Stimulated activated CD4-positive, alpha-beta T cell treated with anti-CD3 and anti-CD28 coated beads, Interleukin-1b, Interleukin-23, amount 100 ng/mL, for 24 hours (primary cell): ENCODE results near the gene CHRND.

ENCODE experiments used
- DNase-seq, 4 experiments: peaks; one replicate each; pipeline ENCODE4 v3.0.0-alpha.2; 2020; ENCODE audit warnings: low read depth in 4 of 4, low spot score in 1 of 4

Gene CHRND

DNA sequence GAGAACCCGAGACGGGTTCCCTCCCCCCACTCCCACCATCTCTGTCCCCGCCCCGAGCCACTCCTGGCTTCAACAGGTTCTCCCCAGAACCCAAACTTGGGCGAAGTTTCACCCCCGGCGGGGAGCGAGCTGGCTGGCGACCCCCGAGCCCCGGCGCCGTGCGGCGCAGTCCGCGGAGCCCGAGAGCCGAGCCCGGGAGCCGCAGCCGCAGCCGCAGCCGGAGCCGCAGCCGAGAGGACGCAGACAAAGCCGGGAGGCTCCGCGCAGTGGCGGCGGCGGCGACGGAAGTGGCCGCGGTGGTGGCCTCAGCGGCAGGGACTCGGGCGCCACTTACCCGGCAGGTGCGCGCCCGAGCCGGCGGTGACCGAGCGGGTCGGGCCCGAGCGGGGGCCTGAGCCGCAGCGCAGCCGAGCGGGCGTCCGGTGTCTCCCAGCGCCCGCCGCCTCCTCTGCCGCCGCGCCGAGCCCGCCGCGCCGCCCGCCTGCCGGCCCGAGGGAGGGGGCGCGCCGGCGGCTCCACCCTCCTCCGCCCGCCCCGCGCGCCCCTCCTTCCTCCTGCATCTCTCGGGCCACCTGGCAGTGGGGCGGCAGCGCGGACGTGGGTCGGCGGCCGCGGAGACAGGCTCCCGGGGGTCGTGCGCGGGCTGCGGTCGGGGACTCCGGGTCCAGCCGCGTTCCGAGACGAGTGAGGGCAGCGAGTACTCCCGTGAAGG lies 38.4 kb upstream of the CHRND start, which contains the start of gene ECEL1:
Gene ECEL1, minus strand, starts transcription at position 450 of the 712 bp plus-strand sequence. CDS start 1,181 bp downstream, outside the sequence.
- DNase-seq, result no peak

DNA sequence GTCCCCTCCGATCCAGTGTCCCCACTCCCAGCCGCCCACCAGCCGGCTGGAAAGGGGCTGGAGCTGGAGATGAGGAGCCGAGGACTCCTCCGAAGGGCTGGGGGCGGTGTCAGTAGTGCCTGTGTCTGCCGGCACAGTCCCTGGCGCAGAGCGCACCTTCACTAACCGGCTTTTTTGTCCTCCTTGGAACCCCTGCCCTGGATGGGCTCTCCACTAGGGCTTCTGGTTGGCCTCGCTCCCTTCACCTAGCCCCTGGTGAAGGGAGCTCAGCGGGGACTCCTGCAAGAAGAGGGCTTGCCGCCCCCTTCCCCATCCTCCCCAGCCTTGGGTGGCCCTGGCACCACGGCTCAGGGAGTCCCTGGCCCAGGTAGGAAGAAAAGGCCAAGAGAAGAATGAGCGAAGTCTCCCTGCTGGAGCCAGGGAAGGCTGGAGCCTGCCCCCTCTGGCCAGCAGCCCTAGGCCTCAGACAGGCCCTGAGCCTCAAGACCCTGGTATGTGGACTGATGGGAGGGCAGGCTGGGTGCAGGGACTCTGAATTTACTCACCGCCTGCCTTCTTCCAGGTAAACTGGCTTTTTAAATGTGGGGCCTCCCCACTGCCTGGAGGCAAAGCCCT lies 37.8 kb upstream of the CHRND start:
- no peak for DNase-seq

DNA sequence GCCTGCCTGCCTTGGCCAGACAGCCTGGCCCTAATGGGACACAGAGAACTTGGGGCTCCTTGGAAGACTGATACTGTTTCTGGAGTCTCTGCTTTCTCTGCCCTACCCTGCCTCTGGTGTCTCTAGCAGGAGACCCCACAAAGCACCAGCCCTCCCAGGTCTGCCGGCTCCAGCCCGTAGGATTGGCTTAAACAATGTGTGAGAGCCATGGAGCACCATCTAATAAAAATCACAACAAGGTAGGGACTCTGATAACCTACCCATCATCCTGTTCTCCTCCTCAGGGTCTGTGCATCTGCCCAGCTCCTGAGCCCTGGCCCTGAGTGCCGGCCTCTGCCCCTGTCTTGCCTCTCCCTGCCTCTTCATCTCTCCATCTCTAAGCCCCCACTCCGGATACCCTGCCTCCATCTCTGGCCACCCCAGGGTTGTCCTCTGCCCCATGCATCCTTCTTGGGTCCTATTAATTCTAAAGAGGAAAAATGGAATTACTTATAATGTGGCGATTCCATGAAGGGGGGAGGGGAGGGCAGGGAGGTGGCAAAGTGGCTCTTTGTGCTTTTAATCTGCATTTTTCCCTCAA lies 37.1 kb upstream of the CHRND start:
- DNase-seq, result no peak

DNA sequence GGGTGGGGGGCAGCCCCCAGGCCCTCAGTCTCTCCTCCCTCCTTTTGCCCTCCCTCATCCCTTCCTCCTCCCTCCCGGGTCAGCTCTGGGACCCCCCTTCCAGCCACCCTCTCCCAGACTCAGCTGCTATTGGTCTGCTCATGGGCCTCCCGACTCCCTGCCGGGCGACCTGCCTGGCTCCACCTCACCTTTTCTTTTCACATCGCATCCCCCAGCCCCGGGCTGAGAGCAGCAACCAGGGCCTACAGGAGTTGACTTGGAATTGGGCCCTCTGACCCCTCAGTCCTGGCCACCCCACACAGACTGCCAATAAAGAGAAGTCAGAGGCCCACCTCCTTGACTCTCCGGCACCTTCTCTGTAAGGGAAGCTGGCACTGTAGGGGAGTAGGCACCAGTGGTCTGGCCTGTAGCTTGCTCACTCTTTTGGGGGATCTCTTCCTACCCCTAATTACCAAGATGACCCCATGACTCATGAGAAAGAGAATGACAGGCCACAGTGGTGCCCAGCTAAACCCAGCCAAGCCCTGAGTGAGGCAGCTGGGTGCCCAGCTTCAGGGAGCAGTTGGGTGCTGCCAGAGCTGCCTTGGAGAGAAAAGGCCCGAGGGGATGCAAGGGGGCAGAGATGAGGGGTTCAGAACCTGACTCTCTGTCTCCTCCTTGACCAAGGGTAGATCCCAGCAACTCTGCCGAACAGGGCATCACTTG lies 36.3 kb upstream of the CHRND start:
- DNase-seq, result no peak

DNA sequence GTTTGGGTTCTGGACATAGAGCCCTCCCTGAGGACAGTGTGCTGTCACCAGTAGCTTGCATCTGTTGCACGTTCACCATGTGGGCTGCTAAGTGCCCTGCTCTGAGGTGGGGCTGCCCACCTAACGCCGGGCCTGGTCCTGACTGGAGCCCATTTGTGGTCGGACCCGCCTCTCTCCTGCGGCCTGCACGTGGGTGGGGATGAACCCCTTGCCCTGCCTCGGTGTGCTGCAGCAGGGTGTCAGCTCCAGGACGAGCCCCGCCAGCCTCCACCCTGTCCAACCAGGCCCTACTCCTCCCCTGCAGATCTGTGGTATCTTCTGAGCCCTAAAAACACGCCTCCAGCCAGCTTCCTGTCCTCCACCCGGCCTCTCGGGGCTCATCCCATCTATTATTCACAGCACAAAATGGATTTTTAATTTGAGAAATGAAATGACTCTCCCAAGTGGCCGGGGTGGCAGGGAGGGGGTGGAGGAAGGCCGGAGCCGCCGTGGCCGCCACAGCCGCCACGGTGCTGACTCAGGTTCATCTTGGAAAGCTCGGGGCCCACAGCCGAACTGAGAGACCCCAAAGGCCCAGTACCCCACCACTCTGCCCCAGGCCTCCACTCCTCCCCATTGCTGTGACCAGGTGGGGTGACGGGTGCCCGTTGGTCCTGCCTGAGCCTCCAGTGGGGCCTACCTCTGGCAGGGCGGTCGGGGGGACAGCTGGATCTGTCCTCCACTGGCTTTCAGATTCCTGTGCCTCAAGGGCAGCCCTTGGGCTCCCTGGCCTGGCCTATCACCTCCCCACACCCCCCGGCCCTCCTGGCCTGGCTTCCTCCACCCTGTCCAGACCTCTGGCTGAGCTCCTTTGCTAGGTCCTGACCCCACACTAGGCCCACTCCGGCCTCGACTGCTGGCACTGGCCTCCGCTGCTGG lies 35.5 kb upstream of the CHRND start:
- no peak for DNase-seq

DNA sequence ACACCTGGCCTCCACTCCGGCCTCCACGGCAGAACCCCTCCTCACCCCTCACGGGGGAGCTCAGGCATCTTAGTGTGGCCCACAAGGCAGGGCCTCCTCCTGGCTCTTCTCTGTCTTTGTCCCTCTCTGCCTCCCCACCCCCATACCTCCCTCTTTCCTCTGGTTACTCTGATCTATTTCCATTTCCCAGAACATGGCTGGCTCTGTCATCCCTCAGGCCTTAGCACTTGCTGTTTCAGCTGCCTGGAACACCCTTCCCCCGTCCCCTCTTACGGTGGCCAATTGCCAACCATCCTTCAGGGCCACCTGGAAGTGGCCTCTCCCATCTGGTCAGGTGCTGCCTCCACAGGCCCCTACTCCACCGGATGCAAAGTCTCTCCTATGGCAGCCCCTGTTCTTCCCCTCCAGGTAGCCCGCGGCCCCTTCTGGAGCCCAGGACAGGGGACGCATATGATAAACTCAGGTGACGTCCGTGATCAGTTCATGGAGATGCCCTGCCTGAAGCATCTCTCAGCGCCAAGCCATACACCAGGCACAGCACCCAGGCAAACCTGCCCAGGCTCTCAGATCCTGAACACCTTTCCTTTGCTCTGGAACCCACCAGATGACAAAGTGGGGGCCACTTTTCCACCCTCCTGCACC lies 34.7 kb upstream of the CHRND start:
- DNase-seq, result no peak

DNA sequence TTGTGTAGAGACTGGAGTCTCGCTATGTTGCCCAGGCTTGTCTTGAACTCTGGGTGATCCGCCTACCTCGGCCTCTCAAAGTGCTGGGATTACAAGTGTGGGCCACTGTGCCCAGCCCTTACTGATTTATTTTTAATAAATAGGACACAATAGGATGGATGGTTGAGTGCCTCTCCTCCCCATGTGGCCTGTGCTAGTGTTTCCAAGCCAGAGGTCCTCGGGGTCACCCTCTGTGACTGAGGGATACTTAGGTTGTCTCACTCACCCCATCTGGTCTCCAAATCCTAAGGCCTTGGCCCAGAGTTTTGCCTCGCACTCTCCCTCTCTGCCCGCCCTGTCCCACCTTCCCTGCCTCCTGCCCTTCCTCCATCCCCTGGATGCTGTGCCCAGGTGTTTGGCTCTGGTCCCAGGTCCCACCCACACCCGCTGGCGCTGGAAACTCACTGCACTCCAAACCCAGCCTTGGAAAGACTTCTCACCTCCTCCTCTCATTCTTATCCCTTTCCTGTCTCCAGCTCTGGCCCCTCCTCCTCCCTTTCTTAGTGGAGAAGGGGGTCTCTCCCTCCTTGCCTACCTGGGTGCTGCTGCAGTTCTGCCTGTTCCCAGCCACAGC lies 33.6 kb upstream of the CHRND start:
- no peak for DNase-seq

DNA sequence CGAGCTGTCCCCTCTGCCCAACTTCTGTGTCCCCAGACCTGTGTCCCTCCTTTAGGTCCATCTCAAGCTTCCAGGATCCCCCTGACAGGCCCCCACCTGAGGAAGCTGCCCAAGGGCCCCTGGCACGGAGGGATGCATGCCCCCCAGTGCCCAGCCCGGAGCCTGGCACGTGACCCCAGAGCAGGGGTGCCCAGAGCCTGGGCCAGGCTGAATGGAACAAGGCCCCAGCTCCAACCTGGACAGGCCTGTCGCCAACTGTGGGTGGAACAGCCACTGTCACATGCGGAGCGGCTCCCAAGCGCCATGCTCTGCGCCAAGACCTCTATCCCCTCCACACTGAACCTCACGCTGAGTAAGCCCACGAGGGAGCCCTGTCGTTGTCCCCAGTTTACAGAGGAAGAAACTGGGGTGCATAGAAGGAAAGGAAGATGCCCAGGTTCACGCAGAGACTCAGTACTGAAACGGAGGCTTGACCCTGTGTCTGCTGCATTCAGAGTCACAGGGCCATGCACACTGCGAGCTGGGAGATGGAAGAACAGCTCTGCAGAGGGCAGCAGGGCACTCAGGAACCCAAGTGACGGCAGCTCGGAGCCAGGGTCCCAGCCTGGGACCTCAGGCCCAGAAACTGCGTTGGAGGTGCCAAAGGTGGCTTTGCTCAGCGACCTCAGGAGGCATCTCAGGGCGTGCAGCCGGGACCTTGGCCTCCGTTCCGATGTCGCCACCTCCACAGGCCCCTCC lies 32.8 kb upstream of the CHRND start:
- DNase-seq, result no peak

DNA sequence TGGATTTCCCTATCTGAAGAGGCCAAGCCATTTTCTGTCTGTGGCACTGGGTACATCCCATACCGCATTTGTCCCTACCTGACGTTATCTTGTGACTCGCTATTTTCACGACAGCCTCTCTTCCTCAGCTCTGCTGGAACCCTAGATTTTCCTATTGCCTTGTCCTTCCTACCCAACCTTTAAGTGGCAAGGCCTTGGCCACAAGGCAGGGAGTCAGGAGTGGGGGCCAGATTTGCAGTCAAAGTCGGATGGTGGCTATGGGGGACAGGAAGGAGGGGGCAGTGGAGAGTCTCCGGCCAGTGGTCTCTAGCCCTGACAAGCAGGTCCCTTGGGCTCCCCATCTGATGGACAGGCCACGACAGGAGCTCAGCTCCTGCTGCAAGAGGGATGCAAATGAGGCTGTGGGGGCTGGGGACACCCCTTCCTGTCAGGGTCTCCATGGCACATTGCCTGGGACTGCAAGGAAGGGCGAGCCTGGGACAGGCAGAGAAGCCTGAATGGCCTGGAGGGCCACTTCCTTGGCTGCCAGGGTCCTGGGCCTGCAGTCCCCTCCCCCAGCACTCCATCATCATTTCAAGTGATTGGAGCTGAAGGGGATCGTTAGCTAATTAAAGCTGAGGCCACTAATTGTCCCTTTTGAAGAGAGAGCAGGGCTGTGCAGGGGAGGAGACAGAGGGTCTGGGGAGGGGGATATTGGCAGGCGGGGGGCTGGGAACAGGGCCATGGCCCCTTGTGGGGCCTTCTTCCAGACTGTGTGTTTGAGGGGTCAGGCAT lies 32.1 kb upstream of the CHRND start:
- no peak for DNase-seq

DNA sequence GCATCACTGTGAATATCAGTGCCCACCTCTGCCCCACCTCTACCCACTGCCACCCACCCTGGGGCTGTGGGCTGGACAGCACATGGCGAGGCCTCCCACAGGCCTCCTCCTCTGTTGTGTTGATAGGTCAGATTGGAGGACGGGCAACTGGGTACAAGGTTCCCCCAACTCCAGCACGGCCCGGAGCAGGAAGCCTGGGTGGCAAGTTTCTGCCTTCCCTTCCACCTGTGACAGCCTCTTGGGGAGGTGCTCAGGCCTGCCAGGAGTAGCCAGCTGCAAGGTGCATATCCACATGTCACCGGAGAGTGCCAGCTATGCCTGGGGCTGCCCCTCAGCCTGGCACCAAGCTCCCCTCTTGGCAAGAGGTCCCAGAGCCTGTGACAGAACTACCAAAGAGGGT lies 31.4 kb upstream of the CHRND start:
- DNase-seq, result no peak

DNA sequence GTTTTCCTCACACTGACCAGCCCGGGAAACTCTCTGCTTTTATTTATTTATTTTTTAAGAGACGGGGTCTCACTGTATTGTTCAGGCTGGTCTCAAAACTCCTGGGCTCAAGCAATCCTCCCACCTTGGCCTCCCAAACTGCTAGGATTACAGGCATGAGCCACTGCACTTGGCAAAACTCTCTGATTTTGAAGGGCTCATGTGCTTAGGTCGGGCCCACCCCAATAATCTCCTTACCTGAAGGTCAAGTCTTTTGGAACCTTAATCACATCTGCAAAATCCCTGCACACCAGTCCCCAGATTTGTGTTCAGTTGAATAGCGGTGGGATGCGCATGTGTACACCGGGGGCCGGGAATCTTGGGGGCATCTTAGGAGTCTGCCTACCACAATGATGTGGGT lies 30.7 kb upstream of the CHRND start:
- no peak for DNase-seq

DNA sequence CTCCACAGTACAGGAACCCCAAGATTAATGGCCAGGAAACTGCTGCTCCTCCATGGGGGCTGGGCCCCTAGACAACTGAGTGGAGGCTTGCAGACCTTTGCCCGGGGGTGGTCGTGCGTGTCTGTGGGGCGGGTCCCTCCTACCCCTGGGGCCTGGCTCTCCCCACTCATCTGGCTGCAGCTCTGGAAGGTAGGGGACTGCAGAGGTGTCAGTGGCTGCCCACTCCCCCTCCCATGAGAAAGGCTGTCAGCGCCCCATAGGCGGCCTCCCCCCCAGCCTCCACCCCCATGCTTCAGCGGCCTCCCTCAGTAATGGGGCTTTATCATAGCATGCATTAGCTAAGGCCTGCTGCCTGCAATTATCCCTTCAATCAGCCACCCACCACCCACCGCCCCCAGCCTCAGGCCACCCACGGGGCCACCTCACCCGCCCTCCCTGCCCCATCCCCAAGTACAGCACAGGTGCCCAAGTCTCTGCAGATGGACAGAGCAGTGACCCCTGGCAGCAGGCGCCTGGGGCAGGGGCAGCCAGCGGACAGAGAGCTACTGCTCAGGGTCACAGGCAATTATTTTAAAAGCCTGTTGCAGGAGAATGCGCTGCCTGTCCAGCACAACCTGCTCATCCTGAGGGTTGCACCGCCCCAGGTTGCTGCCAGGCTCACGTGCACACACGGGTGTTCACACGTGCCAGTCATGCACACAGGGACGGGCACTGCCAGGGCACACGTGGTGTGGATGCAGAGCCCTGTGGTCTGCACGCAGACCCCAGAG lies 29.3 kb upstream of the CHRND start:
- no peak for DNase-seq

DNA sequence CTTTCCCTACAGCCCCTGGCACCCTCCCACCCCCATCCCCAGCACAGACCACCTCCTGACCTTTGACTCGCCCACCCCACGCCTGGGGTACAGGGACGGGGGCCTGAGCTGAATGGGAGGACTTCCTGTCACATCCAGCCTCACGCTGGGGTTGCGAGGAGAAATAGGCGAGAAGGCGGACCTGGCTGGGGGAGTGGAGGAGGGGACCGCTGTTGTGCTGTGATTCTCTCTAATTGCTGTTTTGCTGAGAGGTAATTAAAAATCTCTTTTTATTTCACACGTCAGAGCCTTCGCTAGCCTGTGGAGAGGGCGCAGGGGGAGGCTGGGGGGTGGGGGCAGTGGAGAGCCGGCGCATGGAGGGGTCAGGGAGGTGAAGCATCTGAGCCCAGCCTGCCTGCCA lies 28.6 kb upstream of the CHRND start:
- no peak for DNase-seq

DNA sequence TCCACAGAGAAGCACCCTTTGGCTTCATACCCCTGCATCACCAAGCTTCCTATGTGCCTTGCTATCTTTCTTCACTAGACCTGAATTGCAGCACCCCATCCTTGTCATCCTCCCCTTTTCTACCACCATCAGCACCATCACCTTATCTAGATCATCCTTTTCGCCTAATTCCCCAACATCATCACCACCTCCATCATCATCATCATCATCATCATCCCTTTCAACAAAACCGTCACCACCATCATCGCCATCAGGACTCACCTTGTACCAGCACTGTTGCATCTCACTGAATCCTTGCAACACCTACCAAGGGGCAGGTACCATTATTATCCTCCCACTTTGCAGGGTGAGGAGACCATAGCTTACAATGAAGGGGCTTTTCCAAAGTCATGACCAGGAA lies 27.5 kb upstream of the CHRND start:
- no peak for DNase-seq

DNA sequence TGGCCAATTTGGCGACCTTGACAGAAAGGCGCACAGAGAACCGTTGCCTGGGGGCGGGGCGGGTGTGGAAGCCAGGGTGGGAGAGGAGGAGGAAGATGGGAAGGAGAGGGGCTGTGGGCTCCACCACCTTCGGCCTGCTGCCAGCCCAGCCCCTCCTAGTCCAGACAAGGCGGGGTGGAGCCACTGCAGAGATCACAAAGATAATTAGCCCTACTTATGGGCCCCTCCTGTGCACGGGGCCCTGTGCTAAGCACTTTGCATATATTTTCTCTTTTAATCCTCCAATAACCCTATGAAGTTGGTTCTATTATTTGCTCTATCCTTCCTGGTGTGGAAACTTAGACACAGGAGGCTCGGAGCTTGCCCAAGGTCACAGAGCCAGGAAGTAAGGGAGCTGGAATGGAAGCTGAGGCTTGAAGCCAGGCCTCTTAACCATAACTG lies 24.6 kb upstream of the CHRND start:
- no peak for DNase-seq

DNA sequence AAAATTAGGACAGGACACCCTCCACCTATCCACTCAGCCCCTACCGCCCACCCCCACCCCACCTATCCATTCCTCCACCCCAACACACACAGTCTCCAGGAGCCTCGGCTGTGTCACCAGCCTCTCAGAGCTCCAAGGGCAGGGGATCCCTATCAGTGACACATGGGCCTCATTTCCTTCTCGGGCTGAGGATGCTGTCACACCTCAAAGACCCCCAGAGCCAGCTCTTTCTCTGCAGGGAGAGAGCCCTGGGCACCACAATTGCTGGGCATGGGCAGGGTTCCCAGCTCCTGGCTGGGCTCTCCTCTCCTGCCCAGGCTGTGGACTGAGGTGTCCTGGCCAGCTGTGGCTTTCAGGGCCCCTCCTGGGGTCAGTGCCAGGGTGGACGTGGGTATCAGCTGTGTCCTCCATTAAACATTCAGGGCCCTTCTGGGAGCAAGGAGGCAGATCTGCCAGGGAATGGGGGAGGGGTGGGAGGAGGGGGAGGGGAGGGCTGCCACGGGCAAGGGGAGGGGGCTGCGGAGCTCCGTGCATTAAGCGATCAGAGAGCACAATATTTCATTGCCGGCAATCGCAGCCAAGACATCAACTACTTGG lies 24.1 kb upstream of the CHRND start:
- DNase-seq, result no peak

DNA sequence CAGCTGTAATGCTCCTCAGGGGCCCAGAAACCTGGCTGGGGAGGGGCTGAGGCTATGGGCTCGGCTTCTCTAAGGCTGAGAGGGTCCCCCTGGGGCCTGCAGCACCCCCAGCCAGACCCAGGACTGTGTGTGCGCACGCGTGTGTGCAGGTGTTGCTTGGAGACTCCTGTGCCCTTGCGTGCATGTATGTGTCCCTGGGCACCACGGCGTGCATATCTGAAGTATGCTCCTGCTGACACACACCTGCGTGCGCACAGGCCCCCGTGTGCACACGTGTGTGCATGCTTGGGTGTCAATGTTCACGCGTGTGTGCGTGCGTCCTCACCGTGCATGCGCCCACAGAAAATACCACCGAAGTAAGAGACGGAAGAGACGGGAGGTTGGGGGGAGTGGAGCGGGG lies 23.4 kb upstream of the CHRND start:
- DNase-seq, result no peak
